Neutrophil (primary cell): ENCODE measurements around the gene CST4.
"Not testable (repeated sequence)": the region's sequence is repeated elsewhere in the genome, so short reads cannot be mapped to it uniquely, and the experiment has no call there.

Experiments used
- H3K27ac ChIP-seq: fragments of 200-600 bp; sonication (generic); 2 replicates; pipeline ENCODE4 v1.5.1; 2016; ENCODE audit warnings: mild to moderate bottlenecking, moderate library complexity
- H3K27me3 ChIP-seq: fragments of 200-600 bp; sonication (generic); 2 replicates; pipeline ENCODE4 v1.6.0; 2016; ENCODE audit warnings: mild to moderate bottlenecking
- H3K36me3 ChIP-seq: fragments of 200-600 bp; sonication (generic); 2 replicates; pipeline ENCODE4 v1.5.1; 2017
- H3K4me1 ChIP-seq, 2 experiments: fragments of 200-600 bp in 1 of 2; sonication (generic) in 1 of 2; 1 replicate in 1 of 2; 2 replicates in 1 of 2; pipeline versions ENCODE4 v1.5.1 to v1.6.1; 2013 to 2016; ENCODE audit warnings: low read depth in 1 of 2, low read length in 1 of 2, mild to moderate bottlenecking in 1 of 2, moderate library complexity in 1 of 2; ENCODE audit not compliant: control insufficient read depth in 1 of 2, insufficient read depth in 1 of 2
- H3K4me3 ChIP-seq, 2 experiments: fragments of 200-600 bp in 1 of 2; sonication (generic) in 1 of 2; 1 replicate in 1 of 2; 2 replicates in 1 of 2; pipeline ENCODE4 v1.5.1; 2013 to 2016; ENCODE audit warnings: low read depth in 1 of 2, low read length in 1 of 2, mild to moderate bottlenecking in 1 of 2, moderate library complexity in 1 of 2
- H3K9me3 ChIP-seq: fragments of 200-600 bp; sonication (generic); 2 replicates; pipeline ENCODE4 v1.5.1; 2016
- CTCF ChIP-seq: fragments of 200-600 bp; sonication (generic); IDR thresholded peaks from 2 replicates; pipeline ENCODE4 v1.5.1; 2016; ENCODE audit warnings: antibody characterized with exemption

Gene CST4

GRCh38 chr20:23666698-23667097 is 22.1 kb downstream of the CST4 start:
- TF ChIP-seq CTCF = no peak
- Histone ChIP-seq H3K27me3 (no peaks in the 10 kb centered on the region), H3K4me1 (no peaks in the 10 kb centered on the region), H3K9me3 (no peaks in the 10 kb centered on the region), H3K4me3 (no peak overlapping the region), H3K27ac (no peak overlapping the region), H3K36me3 (no peaks in the 10 kb centered on the region)

GRCh38 chr20:23666189-23666588 is 22.6 kb downstream of the CST4 start:
- no peaks in the 10 kb centered on the region for H3K27me3 ChIP-seq
- TF ChIP-seq CTCF = no peak
- no peak overlapping the region for H3K4me3 ChIP-seq
- no peaks in the 10 kb centered on the region for H3K4me1 ChIP-seq
- H3K36me3 ChIP-seq = no peaks in the 10 kb centered on the region
- H3K9me3 ChIP-seq = no peaks in the 10 kb centered on the region
- no peak overlapping the region for H3K27ac ChIP-seq

- no peaks in the 10 kb centered on the region for H3K9me3 ChIP-seq
- no peak overlapping the region for H3K4me3 ChIP-seq
- H3K27ac ChIP-seq = no peak overlapping the region
- H3K36me3 ChIP-seq = no peaks in the 10 kb centered on the region
- H3K4me1 ChIP-seq = no peaks in the 10 kb centered on the region
- no peaks in the 10 kb centered on the region for H3K27me3 ChIP-seq
- no peak for TF ChIP-seq CTCF
Measured at GRCh38 chr20:23664954-23665353, 23.9 kb downstream of the CST4 start.

- not testable (repeated sequence) for H3K27ac ChIP-seq, H3K27me3 ChIP-seq, H3K4me3 ChIP-seq, H3K36me3 ChIP-seq, H3K9me3 ChIP-seq, H3K4me1 ChIP-seq
Measured at GRCh38 chr20:23664046-23664445, 24.8 kb downstream of the CST4 start.

- no peak for TF ChIP-seq CTCF
- no peaks in the 10 kb centered on the region for H3K9me3 ChIP-seq
- H3K27ac ChIP-seq = no peak overlapping the region
- no peaks in the 10 kb centered on the region for H3K4me1 ChIP-seq
- H3K4me3 ChIP-seq = no peak overlapping the region
- no peaks in the 10 kb centered on the region for H3K36me3 ChIP-seq
- H3K27me3 ChIP-seq = no peaks in the 10 kb centered on the region
Measured at GRCh38 chr20:23663180-23663579, 25.7 kb downstream of the CST4 start.

- TF ChIP-seq CTCF = no peak
- Histone ChIP-seq H3K27me3 (no peaks in the 10 kb centered on the region), H3K27ac (no peak overlapping the region), H3K4me3 (no peak overlapping the region), H3K36me3 (no peaks in the 10 kb centered on the region), H3K9me3 (no peaks in the 10 kb centered on the region), H3K4me1 (no peaks in the 10 kb centered on the region)
Measured at GRCh38 chr20:23662276-23662870, 26.5 kb downstream of the CST4 start.
